ENCODE results near the gene ID1. TPM values are rescaled to one million over a fixed set of nuclear protein-coding genes. Genes with fewer than 3 reads are reported as not detected.

ID1 gene
- total and polyA plus RNA-seq, 8 donors, result 168 to 585 (median 364) TPM

GRCh38 chr20:31638816-31639215 is 33.7 kb downstream of the ID1 start:
- Histone ChIP-seq H3K36me3 (no peaks in the 10 kb centered on the region), H3K4me3 (no peak overlapping the region), H3K27me3 (peaks cover 0 to 22% (median 8%) of the 10 kb centered on the region in 3 donors), H3K4me1 (no peaks in the 10 kb centered on the region), H3K27ac (no peak overlapping the region), H3K9me3 (no peaks in the 10 kb centered on the region)
- TF ChIP-seq, protein P1, sequence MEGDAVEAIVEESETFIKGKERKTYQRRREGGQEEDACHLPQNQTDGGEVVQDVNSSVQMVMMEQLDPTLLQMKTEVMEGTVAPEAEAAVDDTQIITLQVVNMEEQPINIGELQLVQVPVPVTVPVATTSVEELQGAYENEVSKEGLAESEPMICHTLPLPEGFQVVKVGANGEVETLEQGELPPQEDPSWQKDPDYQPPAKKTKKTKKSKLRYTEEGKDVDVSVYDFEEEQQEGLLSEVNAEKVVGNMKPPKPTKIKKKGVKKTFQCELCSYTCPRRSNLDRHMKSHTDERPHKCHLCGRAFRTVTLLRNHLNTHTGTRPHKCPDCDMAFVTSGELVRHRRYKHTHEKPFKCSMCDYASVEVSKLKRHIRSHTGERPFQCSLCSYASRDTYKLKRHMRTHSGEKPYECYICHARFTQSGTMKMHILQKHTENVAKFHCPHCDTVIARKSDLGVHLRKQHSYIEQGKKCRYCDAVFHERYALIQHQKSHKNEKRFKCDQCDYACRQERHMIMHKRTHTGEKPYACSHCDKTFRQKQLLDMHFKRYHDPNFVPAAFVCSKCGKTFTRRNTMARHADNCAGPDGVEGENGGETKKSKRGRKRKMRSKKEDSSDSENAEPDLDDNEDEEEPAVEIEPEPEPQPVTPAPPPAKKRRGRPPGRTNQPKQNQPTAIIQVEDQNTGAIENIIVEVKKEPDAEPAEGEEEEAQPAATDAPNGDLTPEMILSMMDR (IDR thresholded peaks at IDR 0.05), result no peak
- TF ChIP-seq POLR2AphosphoS5 (IDR thresholded peaks at IDR 0.05), result no peak
- no peak for TF ChIP-seq POLR2A (IDR thresholded peaks at IDR 0.05)
- no peak for TF ChIP-seq EP300 (IDR thresholded peaks at IDR 0.05)
- intact Hi-C loops (cut with DNase I; ENCODE audit: low total_unique reads), result no loop called here
- 76 to 89% (median 81%) methylated on average over 2 to 4 of the region's 4 CpGs for WGBS, 5 donors
- no peak for DNase-seq

- no peaks in the 10 kb centered on the region for H3K9me3 ChIP-seq
- no peak overlapping the region for H3K4me3 ChIP-seq
- no peak overlapping the region for H3K27ac ChIP-seq
- no peaks in the 10 kb centered on the region for H3K4me1 ChIP-seq
- WGBS, 5 donors, result 67 to 82% (median 72%) methylated on average over 3 of the region's 3 CpGs
- DNase-seq, result no peak
- H3K36me3 ChIP-seq, result no peaks in the 10 kb centered on the region
- TF ChIP-seq, protein P1 (IDR thresholded peaks at IDR 0.05), result no peak
- TF ChIP-seq POLR2A (IDR thresholded peaks at IDR 0.05) (no peak), EP300 (IDR thresholded peaks at IDR 0.05) (no peak), POLR2AphosphoS5 (IDR thresholded peaks at IDR 0.05) (no peak)
- intact Hi-C loops (cut with DNase I; ENCODE audit: low total_unique reads), result no loop called here
- H3K27me3 ChIP-seq, result peaks cover 0 to 22% (median 8%) of the 10 kb centered on the region in 3 donors
Measured at GRCh38 chr20:31640259-31640658, 35.2 kb downstream of the ID1 start.

DNA sequence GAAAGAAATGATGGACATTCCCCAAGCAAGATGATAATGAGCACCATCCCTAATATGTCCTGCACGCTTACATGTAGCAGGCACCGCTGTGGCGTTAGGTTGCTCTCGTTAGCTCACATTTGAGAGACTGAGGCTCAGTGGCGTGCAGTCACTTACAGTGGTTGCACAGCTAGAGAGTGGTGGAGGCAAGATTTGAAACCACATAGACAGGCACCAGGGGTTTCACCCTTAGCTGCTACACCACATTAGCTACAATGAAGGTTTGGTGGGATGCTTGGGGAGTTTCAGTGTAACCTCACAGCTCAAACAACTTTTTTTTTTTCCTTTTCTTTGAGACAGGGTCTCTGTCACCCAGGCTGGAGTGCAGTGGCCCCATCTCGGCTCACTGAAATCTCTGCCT is 36.3 kb downstream of the ID1 start:
- no peaks in the 10 kb centered on the region for H3K9me3 ChIP-seq
- no peak overlapping the region for H3K27ac ChIP-seq
- no peak for DNase-seq
- peaks cover 0 to 22% (median 8%) of the 10 kb centered on the region in 3 donors for H3K27me3 ChIP-seq
- WGBS, 5 donors, result 84 to 94% (median 92%) methylated on average over 6 of the region's 6 CpGs
- no peaks in the 10 kb centered on the region for H3K36me3 ChIP-seq
- no peak overlapping the region for H3K4me3 ChIP-seq
- TF ChIP-seq, protein P1 (IDR thresholded peaks at IDR 0.05), result no peak
- TF ChIP-seq EP300 (IDR thresholded peaks at IDR 0.05) (no peak), POLR2A (IDR thresholded peaks at IDR 0.05) (no peak), POLR2AphosphoS5 (IDR thresholded peaks at IDR 0.05) (no peak)
- intact Hi-C loops (cut with DNase I; ENCODE audit: low total_unique reads), result no loop called here
- H3K4me1 ChIP-seq, result no peaks in the 10 kb centered on the region

DNA sequence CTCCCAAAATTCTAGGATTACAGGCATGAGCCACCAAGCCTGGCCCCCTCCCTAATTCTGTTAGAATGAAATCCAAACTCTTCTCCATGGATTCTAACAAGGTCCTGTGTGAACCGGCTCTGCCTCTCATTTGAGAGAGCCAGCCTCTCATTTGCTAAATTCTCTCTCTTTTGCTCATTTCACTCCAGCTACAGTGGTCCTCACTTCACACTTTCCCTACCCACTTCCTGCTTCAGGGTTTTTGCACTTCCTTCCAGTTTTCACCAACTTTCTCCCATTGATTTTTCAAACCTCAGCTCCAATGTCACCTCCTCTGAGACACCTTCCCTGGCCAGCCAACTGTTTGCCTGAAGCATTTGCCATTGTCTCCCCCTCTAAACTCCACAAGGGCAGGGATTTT is 37.7 kb downstream of the ID1 start:
- no peaks in the 10 kb centered on the region for H3K4me1 ChIP-seq
- intact Hi-C loops (cut with DNase I; ENCODE audit: low total_unique reads), result no loop called here
- no peaks in the 10 kb centered on the region for H3K36me3 ChIP-seq
- no peak for TF ChIP-seq POLR2AphosphoS5 (IDR thresholded peaks at IDR 0.05)
- no peak for TF ChIP-seq EP300 (IDR thresholded peaks at IDR 0.05)
- TF ChIP-seq, protein P1 (IDR thresholded peaks at IDR 0.05), result no peak
- no peak for TF ChIP-seq POLR2A (IDR thresholded peaks at IDR 0.05)
- DNase-seq, result no peak
- peaks cover 0 to 15% (median 2%) of the 10 kb centered on the region in 3 donors for H3K27me3 ChIP-seq
- no peaks in the 10 kb centered on the region for H3K9me3 ChIP-seq
- 65 to 82% (median 68%) methylated on average over 1 of the region's 1 CpG for WGBS, 5 donors
- no peak overlapping the region for H3K4me3 ChIP-seq
- H3K27ac ChIP-seq, result no peak overlapping the region

All from stomach (tissue), 9 donors.